Measurements from ENCODE around the gene RPL27A. TPM values are rescaled to one million over a fixed set of nuclear protein-coding genes. Genes with fewer than 3 reads are reported as not detected.

Gene RPL27A
- total RNA-seq, 2 donors from 2014 or later = 598 to 620 TPM

GRCh38 chr11:8693555-8693954, 11.0 kb downstream of the RPL27A start:
- peaks cover 0 to 5% of the 10 kb centered on the region in 2 donors for H3K4me1 ChIP-seq
- peaks cover 74% of the 10 kb centered on the region for H3K36me3 ChIP-seq
- H3K27me3 ChIP-seq = no peaks in the 10 kb centered on the region
- no peak overlapping the region for H3K4me3 ChIP-seq
- no peak for TF ChIP-seq CTCF (IDR thresholded peaks at IDR 0.05)
- H3K9me3 ChIP-seq = no peaks in the 10 kb centered on the region
- no peak overlapping the region for H3K27ac ChIP-seq
- DNase-seq (ENCODE audit: low spot score) = no peak

- Histone ChIP-seq H3K4me3 (no peak overlapping the region), H3K36me3 (peaks cover 79% of the 10 kb centered on the region), H3K9me3 (no peaks in the 10 kb centered on the region), H3K4me1 (peaks cover 0 to 5% of the 10 kb centered on the region in 2 donors), H3K27ac (no peak overlapping the region), H3K27me3 (no peaks in the 10 kb centered on the region)
- TF ChIP-seq CTCF (IDR thresholded peaks at IDR 0.05) = no peak
- DNase-seq (ENCODE audit: low spot score) = no peak
These were observed 11.5 kb downstream of the RPL27A start for GRCh38 chr11:8694137-8694536.

GRCh38 chr11:8697054-8697453, 14.5 kb downstream of the RPL27A start:
- peaks cover 0 to 16% of the 10 kb centered on the region in 2 donors for H3K4me1 ChIP-seq
- H3K27me3 ChIP-seq = no peaks in the 10 kb centered on the region
- no peak overlapping the region for H3K27ac ChIP-seq

GRCh38 chr11:8698379-8698851, 15.8 kb downstream of the RPL27A start:
- Histone ChIP-seq H3K9me3 (no peaks in the 10 kb centered on the region), H3K36me3 (peaks cover 89% of the 10 kb centered on the region), H3K27ac (no peak overlapping the region), H3K4me1 (peaks cover 0 to 16% of the 10 kb centered on the region in 2 donors), H3K4me3 (no peak overlapping the region), H3K27me3 (no peaks in the 10 kb centered on the region)
- DNase-seq (ENCODE audit: low spot score) = no peak
- TF ChIP-seq CTCF (IDR thresholded peaks at IDR 0.05) = no peak

More at GRCh38 chr11:8697054-8697453, 14.5 kb downstream of the RPL27A start:
- TF ChIP-seq CTCF (IDR thresholded peaks at IDR 0.05) = no peak
- H3K9me3 ChIP-seq = no peaks in the 10 kb centered on the region
- peaks cover 89% of the 10 kb centered on the region for H3K36me3 ChIP-seq
- H3K4me3 ChIP-seq = no peak overlapping the region
- no peak for DNase-seq (ENCODE audit: low spot score)

- peak overlapping the region in 1 of 2 donors; percentile 52 for H3K27ac ChIP-seq
- DNase-seq (ENCODE audit: low spot score) = no peak
- no peak overlapping the region for H3K4me3 ChIP-seq
- peaks cover 0 to 16% of the 10 kb centered on the region in 2 donors for H3K4me1 ChIP-seq
- no peaks in the 10 kb centered on the region for H3K27me3 ChIP-seq
- peaks cover 89% of the 10 kb centered on the region for H3K36me3 ChIP-seq
- no peak for TF ChIP-seq CTCF (IDR thresholded peaks at IDR 0.05)
- no peaks in the 10 kb centered on the region for H3K9me3 ChIP-seq
These were observed 16.4 kb downstream of the RPL27A start for GRCh38 chr11:8698917-8699441.

- no peak overlapping the region for H3K4me3 ChIP-seq
- peaks cover 86% of the 10 kb centered on the region for H3K36me3 ChIP-seq
- H3K27ac ChIP-seq = peak overlapping the region; percentile 45 to 52
- H3K9me3 ChIP-seq = no peaks in the 10 kb centered on the region
- no peak for DNase-seq (ENCODE audit: low spot score)
- H3K27me3 ChIP-seq = no peaks in the 10 kb centered on the region
- no peak for TF ChIP-seq CTCF (IDR thresholded peaks at IDR 0.05)
- peaks cover 0 to 16% of the 10 kb centered on the region in 2 donors for H3K4me1 ChIP-seq
These were observed 17.3 kb downstream of the RPL27A start for GRCh38 chr11:8699903-8700302.

Data from right atrium auricular region (tissue), 2 donors.